Medulla oblongata (tissue), 1 donor: ENCODE data around the gene ADK.

ENCODE experiments used
- DNase-seq: peaks from one replicate; pipeline ENCODE4 v3.0.0-alpha.2; 2015; ENCODE audit errors: extremely low spot score

The ADK gene

GRCh38 chr10:74738985-74739567, 588.1 kb downstream of the ADK start:
- peak; percentile 16 for DNase-seq

GRCh38 chr10:74743401-74743800, 592.4 kb downstream of the ADK start:
- no peak for DNase-seq

- DNase-seq = no peak
Observed at GRCh38 chr10:74745449-74745848, 594.4 kb downstream of the ADK start.

GRCh38 chr10:74746813-74747212, 595.8 kb downstream of the ADK start:
- no peak for DNase-seq

GRCh38 chr10:74748468-74749031, 597.5 kb downstream of the ADK start:
- DNase-seq = peak; percentile 23

GRCh38 chr10:74750848-74751274, 599.8 kb downstream of the ADK start:
- no peak for DNase-seq

- no peak for DNase-seq
Observed at GRCh38 chr10:74752371-74753040, 601.5 kb downstream of the ADK start.

- no peak for DNase-seq
Observed at GRCh38 chr10:74753442-74754211, 602.6 kb downstream of the ADK start.

GRCh38 chr10:74754381-74754821, 603.4 kb downstream of the ADK start:
- DNase-seq = no peak

GRCh38 chr10:74755273-74755672, 604.3 kb downstream of the ADK start:
- no peak for DNase-seq
